Measurements from ENCODE around the gene PDZRN4. TPM values are rescaled to one million over a fixed set of nuclear protein-coding genes. Genes with fewer than 3 reads are reported as not detected.

The PDZRN4 gene
- total and polyA plus RNA-seq, 4 experiments from 2014 or later: not detected

DNA sequence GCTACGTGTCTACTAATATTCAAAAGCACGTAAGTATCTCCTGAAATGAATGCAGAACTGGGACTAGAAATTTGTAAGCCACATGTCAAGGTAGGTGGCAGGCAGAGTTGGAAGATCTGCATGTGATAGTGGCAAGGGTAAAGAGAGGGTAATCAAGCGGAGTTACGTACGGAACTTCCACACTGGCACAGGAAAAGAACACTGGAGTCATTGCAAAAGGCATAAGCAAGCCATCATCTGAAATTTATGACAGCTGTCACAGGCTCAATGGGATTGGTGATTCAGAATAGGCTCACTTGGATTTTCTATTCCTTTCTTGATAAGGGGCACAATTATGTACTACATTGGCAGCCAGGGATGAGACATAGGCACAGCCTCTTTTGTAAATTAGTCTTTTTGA is 245.3 kb downstream of the PDZRN4 start:
- no peak overlapping the region for H3K27ac Mint-ChIP-seq
- H3K4me1 ChIP-seq (ENCODE audit: insufficient read depth, low read length): no peaks in the 10 kb centered on the region
- H3K9me3 ChIP-seq (ENCODE audit: control insufficient read depth in 1 of 2, low read length in 2 of 2): no peaks in the 10 kb centered on the region
- no peak overlapping the region for H3K4me3 Mint-ChIP-seq
- intact Hi-C loops (cut with micrococcal nuclease): no loop called here
- no peaks in the 10 kb centered on the region for H3K36me3 ChIP-seq (ENCODE audit: insufficient read depth, low read length)
- no peak overlapping the region for H3K4me3 ChIP-seq (ENCODE audit: low read length in 2 of 2)
- peaks cover 0 to 4% (median 0%) of the 10 kb centered on the region in 8 donors for H3K9me3 Mint-ChIP-seq
- H3K36me3 Mint-ChIP-seq: no peaks in the 10 kb centered on the region
- no peaks in the 10 kb centered on the region for H3K27me3 Mint-ChIP-seq
- H3K27me3 ChIP-seq (ENCODE audit: insufficient read depth, low read length): no peaks in the 10 kb centered on the region
- ChIA-PET POLR2A (ENCODE audit: partially characterized antibody) (no interaction called here), CTCF (ENCODE audit: partially characterized antibody) (no interaction called here)
- no peak for DNase-seq
- peaks cover 0 to 1% (median 0%) of the 10 kb centered on the region in 4 donors for H3K4me1 Mint-ChIP-seq
- H3K27ac ChIP-seq (ENCODE audit: low read depth, low read length): no peak overlapping the region

DNA sequence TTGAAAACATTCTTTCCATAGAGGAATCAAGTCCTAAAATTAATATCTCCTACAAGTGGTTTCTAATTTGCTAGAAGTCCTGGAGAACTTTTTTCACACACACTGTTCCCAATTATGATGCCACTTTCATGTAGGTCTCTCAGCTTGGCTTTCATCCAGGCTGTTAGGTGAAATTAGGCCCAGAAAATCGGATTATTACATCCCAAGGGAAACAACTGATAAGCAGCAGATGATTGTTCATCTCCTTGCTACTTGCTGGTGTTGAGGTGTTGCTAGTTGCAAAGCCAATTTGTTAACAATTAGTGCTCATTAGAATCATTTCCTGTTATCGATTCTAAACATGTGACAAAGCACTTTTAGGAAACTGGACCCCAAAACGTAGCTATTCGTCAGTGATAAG is 248.0 kb downstream of the PDZRN4 start:
- no peaks in the 10 kb centered on the region for H3K27me3 ChIP-seq (ENCODE audit: insufficient read depth, low read length)
- ChIA-PET POLR2A (ENCODE audit: partially characterized antibody) (no interaction called here), CTCF (ENCODE audit: partially characterized antibody) (no interaction called here)
- intact Hi-C loops (cut with micrococcal nuclease): no loop called here
- H3K9me3 ChIP-seq (ENCODE audit: control insufficient read depth in 1 of 2, low read length in 2 of 2): no peaks in the 10 kb centered on the region
- Mint-ChIP-seq H3K27me3 (no peaks in the 10 kb centered on the region), H3K9me3 (no peaks in the 10 kb centered on the region), H3K4me3 (no peak overlapping the region), H3K4me1 (peaks cover 0 to 1% (median 0%) of the 10 kb centered on the region in 4 donors), H3K27ac (no peak overlapping the region), H3K36me3 (no peaks in the 10 kb centered on the region)
- H3K4me3 ChIP-seq (ENCODE audit: low read length in 2 of 2): no peak overlapping the region
- DNase-seq: no peak
- H3K4me1 ChIP-seq (ENCODE audit: insufficient read depth, low read length): no peaks in the 10 kb centered on the region
- H3K36me3 ChIP-seq (ENCODE audit: insufficient read depth, low read length): no peaks in the 10 kb centered on the region
- H3K27ac ChIP-seq (ENCODE audit: low read depth, low read length): no peak overlapping the region

DNA sequence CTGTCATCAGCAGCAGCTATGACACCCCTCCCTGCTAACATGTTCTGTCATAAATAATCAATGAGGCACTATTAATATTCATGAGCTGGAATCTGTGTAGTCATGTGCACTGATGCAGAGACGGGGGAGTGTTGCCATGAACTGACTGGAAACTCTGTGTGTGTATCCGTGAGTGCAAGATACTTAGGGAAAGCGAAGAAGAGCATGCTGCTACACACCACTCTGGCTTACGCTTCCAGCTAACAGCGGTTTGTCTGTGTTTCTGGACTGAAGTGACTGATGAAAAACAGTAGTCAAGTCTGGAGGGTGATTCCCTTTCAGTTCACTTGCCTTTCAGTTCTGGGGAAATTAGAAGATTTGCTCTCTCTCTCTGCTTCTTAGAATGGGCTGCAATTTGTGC is 249.4 kb downstream of the PDZRN4 start:
- H3K4me1 Mint-ChIP-seq: peaks cover 0 to 1% (median 0%) of the 10 kb centered on the region in 4 donors

DNA sequence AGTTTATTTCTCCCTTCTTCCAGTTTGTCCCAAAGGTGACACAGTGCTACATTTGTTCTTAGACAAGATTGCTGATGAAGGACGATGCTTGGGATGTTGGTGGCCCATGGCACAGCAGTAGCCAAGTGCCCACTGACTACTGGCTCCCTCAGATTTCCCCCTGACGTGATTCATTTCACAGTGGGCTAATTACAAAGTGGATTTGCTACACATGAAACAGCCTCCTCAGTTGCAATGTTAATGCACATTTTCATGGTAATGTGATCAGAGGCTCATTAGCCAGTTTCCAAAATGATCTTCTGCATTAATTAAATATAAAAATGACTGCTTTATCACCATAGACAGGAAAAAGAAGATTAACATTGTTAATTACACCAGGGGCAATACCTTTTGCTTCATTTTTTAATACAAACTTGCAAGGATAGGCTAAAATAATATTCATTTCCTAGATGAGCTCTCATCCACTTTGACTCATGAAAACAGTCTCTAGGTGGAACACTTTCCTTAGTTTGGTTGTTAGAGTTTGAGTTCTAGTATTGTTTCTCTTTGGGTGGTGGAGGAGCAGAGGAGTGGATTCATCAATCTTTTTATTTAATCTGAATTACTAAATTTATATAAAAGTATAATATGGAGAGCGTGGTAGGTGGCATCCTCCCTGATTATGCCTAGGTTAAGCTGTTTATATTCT is 250.9 kb downstream of the PDZRN4 start:
- Histone ChIP-seq H3K4me1 (ENCODE audit: insufficient read depth, low read length) (no peaks in the 10 kb centered on the region), H3K27me3 (ENCODE audit: insufficient read depth, low read length) (no peaks in the 10 kb centered on the region), H3K9me3 (ENCODE audit: control insufficient read depth in 1 of 2, low read length in 2 of 2) (no peaks in the 10 kb centered on the region), H3K27ac (ENCODE audit: low read depth, low read length) (no peak overlapping the region), H3K4me3 (ENCODE audit: low read length in 2 of 2) (no peak overlapping the region), H3K36me3 (ENCODE audit: insufficient read depth, low read length) (no peaks in the 10 kb centered on the region)
- intact Hi-C loops (cut with micrococcal nuclease): no loop called here
- no peak overlapping the region for H3K4me3 Mint-ChIP-seq
- CTCF ChIA-PET (ENCODE audit: partially characterized antibody): no interaction called here
- H3K9me3 Mint-ChIP-seq: no peaks in the 10 kb centered on the region
- H3K36me3 Mint-ChIP-seq: no peaks in the 10 kb centered on the region
- H3K27me3 Mint-ChIP-seq: no peaks in the 10 kb centered on the region
- no peak for DNase-seq
- H3K27ac Mint-ChIP-seq: no peak overlapping the region
- H3K4me1 Mint-ChIP-seq: peaks cover 0 to 1% (median 0%) of the 10 kb centered on the region in 4 donors
- POLR2A ChIA-PET (ENCODE audit: partially characterized antibody): no interaction called here

More for the DNA sequence above, 249.4 kb downstream of the PDZRN4 start:
- Histone ChIP-seq H3K27me3 (ENCODE audit: insufficient read depth, low read length) (no peaks in the 10 kb centered on the region), H3K9me3 (ENCODE audit: control insufficient read depth in 1 of 2, low read length in 2 of 2) (no peaks in the 10 kb centered on the region), H3K4me1 (ENCODE audit: insufficient read depth, low read length) (no peaks in the 10 kb centered on the region), H3K4me3 (ENCODE audit: low read length in 2 of 2) (no peak overlapping the region), H3K36me3 (ENCODE audit: insufficient read depth, low read length) (no peaks in the 10 kb centered on the region), H3K27ac (ENCODE audit: low read depth, low read length) (no peak overlapping the region)
- H3K4me3 Mint-ChIP-seq: no peak overlapping the region
- H3K36me3 Mint-ChIP-seq: no peaks in the 10 kb centered on the region
- no peak for DNase-seq
- POLR2A ChIA-PET (ENCODE audit: partially characterized antibody): no interaction called here
- H3K9me3 Mint-ChIP-seq: no peaks in the 10 kb centered on the region
- no peak overlapping the region for H3K27ac Mint-ChIP-seq
- CTCF ChIA-PET (ENCODE audit: partially characterized antibody): no interaction called here
- no peaks in the 10 kb centered on the region for H3K27me3 Mint-ChIP-seq
- intact Hi-C loops (cut with micrococcal nuclease): no loop called here

DNA sequence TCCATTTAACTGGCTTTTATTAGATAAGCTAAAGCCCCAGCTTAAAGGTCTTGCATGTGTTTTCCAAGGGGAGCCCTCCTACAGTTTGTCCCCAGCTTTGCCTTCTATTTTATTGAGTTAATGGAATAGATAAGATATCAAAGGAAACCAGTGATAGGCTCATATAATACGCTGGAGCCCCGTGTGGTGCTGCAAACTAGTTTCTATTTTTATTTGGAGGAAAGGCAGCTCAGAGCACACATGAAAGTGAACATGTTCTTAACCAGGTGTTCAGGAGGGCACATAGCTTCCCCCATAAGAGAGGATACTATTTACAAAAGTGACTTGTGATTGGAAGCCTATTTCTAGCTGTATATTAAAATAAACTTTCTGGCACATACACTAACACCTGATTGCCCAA is 251.7 kb downstream of the PDZRN4 start:
- CTCF ChIA-PET (ENCODE audit: partially characterized antibody): no interaction called here
- H3K27ac Mint-ChIP-seq: no peak overlapping the region

DNA sequence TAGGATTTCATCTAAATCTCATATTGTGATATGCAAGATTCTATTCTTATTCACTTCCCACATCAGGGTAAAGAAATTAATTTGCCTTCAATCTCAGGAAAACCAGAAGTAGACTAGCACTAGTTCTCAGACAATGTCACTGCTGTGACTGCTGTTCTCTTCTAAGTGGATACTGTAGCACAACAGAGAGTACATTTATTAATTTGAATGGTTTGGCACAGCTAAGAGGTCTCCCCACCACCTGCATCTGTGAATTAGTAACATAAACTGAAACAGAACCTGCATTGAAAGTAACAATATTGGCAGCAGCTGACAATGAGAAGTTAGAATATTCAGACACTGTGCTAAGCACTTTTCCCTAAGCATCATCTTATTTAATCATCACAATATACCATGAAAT is 253.1 kb downstream of the PDZRN4 start:
- ChIA-PET POLR2A (ENCODE audit: partially characterized antibody) (no interaction called here), CTCF (ENCODE audit: partially characterized antibody) (no interaction called here)
- no peak overlapping the region for H3K27ac ChIP-seq (ENCODE audit: low read depth, low read length)
- no peaks in the 10 kb centered on the region for H3K9me3 Mint-ChIP-seq
- no peaks in the 10 kb centered on the region for H3K27me3 ChIP-seq (ENCODE audit: insufficient read depth, low read length)
- H3K36me3 Mint-ChIP-seq: no peaks in the 10 kb centered on the region
- peaks cover 0 to 1% (median 0%) of the 10 kb centered on the region in 4 donors for H3K4me1 Mint-ChIP-seq
- intact Hi-C loops (cut with micrococcal nuclease): no loop called here
- DNase-seq: no peak
- no peaks in the 10 kb centered on the region for H3K27me3 Mint-ChIP-seq
- no peak overlapping the region for H3K4me3 Mint-ChIP-seq
- no peaks in the 10 kb centered on the region for H3K4me1 ChIP-seq (ENCODE audit: insufficient read depth, low read length)
- no peaks in the 10 kb centered on the region for H3K9me3 ChIP-seq (ENCODE audit: control insufficient read depth in 1 of 2, low read length in 2 of 2)
- no peak overlapping the region for H3K27ac Mint-ChIP-seq
- H3K4me3 ChIP-seq (ENCODE audit: low read length in 2 of 2): no peak overlapping the region
- no peaks in the 10 kb centered on the region for H3K36me3 ChIP-seq (ENCODE audit: insufficient read depth, low read length)

More for the DNA sequence above, 251.7 kb downstream of the PDZRN4 start:
- Histone ChIP-seq H3K9me3 (ENCODE audit: control insufficient read depth in 1 of 2, low read length in 2 of 2) (no peaks in the 10 kb centered on the region), H3K4me3 (ENCODE audit: low read length in 2 of 2) (no peak overlapping the region), H3K27me3 (ENCODE audit: insufficient read depth, low read length) (no peaks in the 10 kb centered on the region), H3K27ac (ENCODE audit: low read depth, low read length) (no peak overlapping the region), H3K36me3 (ENCODE audit: insufficient read depth, low read length) (no peaks in the 10 kb centered on the region), H3K4me1 (ENCODE audit: insufficient read depth, low read length) (no peaks in the 10 kb centered on the region)
- DNase-seq: no peak
- Mint-ChIP-seq H3K4me1 (peaks cover 0 to 1% (median 0%) of the 10 kb centered on the region in 4 donors), H3K27me3 (no peaks in the 10 kb centered on the region), H3K36me3 (no peaks in the 10 kb centered on the region), H3K4me3 (no peak overlapping the region), H3K9me3 (no peaks in the 10 kb centered on the region)
- intact Hi-C loops (cut with micrococcal nuclease): no loop called here
- POLR2A ChIA-PET (ENCODE audit: partially characterized antibody): no interaction called here

DNA sequence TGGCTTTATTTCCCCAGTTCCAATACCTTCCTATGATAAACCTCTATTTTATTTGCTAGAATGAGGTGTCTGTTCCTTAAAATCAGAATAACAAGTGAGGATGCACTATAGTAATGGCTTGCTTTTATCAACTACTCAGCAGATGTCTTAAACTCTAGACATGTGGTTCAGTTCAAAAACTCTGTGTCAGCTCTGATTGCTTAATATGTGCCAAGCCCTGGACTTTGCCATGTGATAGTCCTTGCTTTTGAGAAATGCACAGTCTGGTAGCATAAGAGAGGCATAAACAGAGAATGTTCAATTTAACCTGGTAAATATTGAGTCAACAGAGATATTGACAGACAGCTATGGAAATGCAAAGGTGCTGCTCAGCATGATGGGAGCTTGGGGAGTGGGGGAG is 254.8 kb downstream of the PDZRN4 start:
- Histone ChIP-seq H3K27ac (ENCODE audit: low read depth, low read length) (no peak overlapping the region), H3K36me3 (ENCODE audit: insufficient read depth, low read length) (no peaks in the 10 kb centered on the region), H3K27me3 (ENCODE audit: insufficient read depth, low read length) (no peaks in the 10 kb centered on the region), H3K9me3 (ENCODE audit: control insufficient read depth in 1 of 2, low read length in 2 of 2) (no peaks in the 10 kb centered on the region), H3K4me1 (ENCODE audit: insufficient read depth, low read length) (no peaks in the 10 kb centered on the region), H3K4me3 (ENCODE audit: low read length in 2 of 2) (no peak overlapping the region)
- CTCF ChIA-PET (ENCODE audit: partially characterized antibody): no interaction called here
- H3K27ac Mint-ChIP-seq: no peak overlapping the region
- DNase-seq: no peak
- intact Hi-C loops (cut with micrococcal nuclease): no loop called here
- H3K27me3 Mint-ChIP-seq: no peaks in the 10 kb centered on the region
- H3K36me3 Mint-ChIP-seq: no peaks in the 10 kb centered on the region
- POLR2A ChIA-PET (ENCODE audit: partially characterized antibody): no interaction called here
- no peaks in the 10 kb centered on the region for H3K4me1 Mint-ChIP-seq
- no peak overlapping the region for H3K4me3 Mint-ChIP-seq
- H3K9me3 Mint-ChIP-seq: no peaks in the 10 kb centered on the region

DNA sequence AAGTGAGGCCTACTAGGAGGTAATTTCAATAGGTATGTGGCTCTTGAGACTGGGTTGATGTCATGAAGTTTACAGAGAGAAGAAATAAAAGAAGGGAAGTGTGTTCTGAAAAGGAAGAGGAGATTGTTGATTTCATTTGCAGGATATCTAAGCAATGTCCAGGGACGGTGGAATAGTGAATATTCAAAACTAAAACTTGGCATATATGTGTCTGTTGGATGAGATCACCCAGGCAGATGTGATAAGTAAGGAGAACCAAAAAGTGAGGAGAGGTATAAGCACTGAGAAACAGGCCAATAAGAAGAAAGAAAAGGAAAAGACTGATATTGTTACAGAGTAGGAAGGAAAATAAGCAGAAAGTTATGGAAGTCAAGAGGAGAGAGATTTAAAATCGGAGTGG is 255.6 kb downstream of the PDZRN4 start:
- Mint-ChIP-seq H3K4me3 (no peak overlapping the region), H3K4me1 (no peaks in the 10 kb centered on the region), H3K36me3 (no peaks in the 10 kb centered on the region), H3K9me3 (no peaks in the 10 kb centered on the region), H3K27me3 (no peaks in the 10 kb centered on the region), H3K27ac (no peak overlapping the region)
- no peak overlapping the region for H3K4me3 ChIP-seq (ENCODE audit: low read length in 2 of 2)
- CTCF ChIA-PET (ENCODE audit: partially characterized antibody): no interaction called here
- H3K36me3 ChIP-seq (ENCODE audit: insufficient read depth, low read length): no peaks in the 10 kb centered on the region
- intact Hi-C loops (cut with micrococcal nuclease): no loop called here
- H3K4me1 ChIP-seq (ENCODE audit: insufficient read depth, low read length): no peaks in the 10 kb centered on the region
- no peak overlapping the region for H3K27ac ChIP-seq (ENCODE audit: low read depth, low read length)
- H3K27me3 ChIP-seq (ENCODE audit: insufficient read depth, low read length): no peaks in the 10 kb centered on the region
- POLR2A ChIA-PET (ENCODE audit: partially characterized antibody): interaction anchor here (0.5 kb wide), 1 partner anchor 1089 kb away, joined by 3 read pairs; no protein-coding TSS in a partner anchor
- no peaks in the 10 kb centered on the region for H3K9me3 ChIP-seq (ENCODE audit: control insufficient read depth in 1 of 2, low read length in 2 of 2)
- DNase-seq: no peak

Data from CD4-positive, alpha-beta memory T cell (primary cell).